Stimulated activated CD4-positive, alpha-beta T cell treated with anti-CD3 and anti-CD28 coated beads, Interleukin-1b, Interleukin-23, amount 100 ng/mL, for 4 hours (primary cell): Measurements from ENCODE around the gene BSN.

ENCODE experiments used
- DNase-seq, 2 donors: peaks; one replicate each; pipeline ENCODE4 v3.0.0-alpha.2; 2020; ENCODE audit warnings: low read depth in 2 of 2

Gene BSN

DNA sequence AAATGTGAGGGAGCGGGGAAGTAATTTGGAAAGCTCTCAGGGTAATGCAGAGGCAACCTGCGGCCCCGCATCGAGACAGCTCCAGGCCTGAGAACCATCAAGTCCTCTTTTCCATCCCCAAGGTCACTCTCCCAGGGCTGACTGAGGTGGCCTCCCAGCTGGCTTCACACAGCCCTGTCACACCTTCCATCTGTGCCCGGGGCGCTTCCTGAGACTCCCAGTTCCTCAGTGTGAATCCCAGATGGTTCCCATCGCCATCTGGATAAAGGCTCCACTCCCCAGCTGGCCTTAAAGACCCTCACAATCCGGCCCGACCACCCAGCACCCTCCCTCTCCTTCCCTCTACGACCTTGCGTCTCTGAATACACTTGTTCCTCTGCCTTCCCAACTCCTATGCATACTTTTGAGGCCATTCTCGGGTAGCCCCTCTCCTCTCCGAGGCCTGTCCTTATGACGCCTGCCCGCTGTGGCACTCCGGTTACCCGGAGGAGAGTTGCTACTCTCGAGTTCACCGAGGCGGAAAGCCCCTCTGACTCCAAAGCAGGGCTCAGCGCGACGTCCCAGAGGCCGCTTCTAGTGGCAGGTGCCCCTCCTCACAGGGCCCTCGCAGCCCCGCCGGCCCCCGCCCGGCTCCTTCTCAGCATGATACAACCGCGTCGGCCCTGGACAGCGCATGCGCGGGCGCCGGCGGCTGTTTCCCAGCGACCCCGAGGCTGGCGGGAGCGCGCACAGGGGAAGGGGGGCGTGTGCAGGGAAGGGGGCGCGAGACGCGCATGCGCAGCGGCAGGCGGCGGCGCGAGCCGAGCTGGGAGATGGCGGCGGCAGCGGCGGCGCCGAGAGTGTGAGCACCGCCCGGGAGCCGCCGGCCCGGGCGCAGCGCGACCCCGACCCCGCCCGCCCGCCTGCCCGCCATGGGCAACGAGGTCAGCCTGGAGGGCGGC is at the start of gene BSN:
Gene BSN, plus strand, starts transcription at position 786 of the 941 bp plus-strand sequence. Its CDS starts 126 bp downstream, at position 912.
- peak; percentile 81 to 88 for DNase-seq

GRCh38 chr3:49506906-49507305 is 47.4 kb upstream of the BSN start:
- no peak for DNase-seq

DNA sequence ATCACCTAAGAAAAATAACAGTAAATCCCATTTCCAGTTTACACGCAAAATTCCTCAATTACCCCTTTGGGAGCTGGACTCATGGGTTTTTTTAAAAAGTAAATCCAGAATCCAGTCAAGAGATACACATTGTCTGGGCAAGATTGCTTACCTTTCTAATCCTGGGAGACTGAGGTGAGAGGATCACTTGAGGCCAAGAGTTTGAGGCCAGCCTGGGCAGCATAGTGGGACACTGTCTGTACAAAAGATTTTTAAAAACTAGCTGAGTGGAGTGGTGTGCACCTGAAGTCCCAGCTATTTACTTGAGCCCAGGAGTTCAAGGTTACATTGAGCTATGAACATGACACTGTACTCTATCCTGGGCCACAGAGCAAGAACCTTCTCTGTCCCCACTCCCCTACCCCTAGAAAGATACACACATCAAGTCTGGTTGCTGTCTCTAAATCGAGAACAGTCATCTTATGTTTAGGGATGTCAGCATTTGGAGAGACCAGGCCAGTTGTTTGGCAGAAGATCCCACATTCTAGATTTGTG is 45.2 kb upstream of the BSN start:
- no peak for DNase-seq

DNA sequence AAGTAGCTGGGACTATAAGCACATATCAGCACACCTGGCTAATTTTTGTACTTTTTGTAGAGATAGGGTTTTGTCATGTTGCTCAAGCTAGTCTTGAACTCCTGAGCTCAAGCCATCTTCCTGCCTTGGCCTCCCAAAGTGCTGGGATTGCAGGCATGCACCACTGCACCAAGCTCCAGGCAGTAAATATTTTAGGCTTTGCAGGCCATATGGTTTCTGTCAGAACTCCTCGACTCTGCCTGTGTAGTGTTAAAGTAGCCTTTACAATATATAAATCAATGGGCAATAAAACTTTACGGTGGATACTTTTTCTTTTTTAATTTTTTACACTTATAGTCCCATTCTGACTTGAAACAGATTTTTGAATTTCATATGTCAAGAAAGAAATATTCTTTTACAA is 42.6 kb upstream of the BSN start:
- no peak for DNase-seq

DNA sequence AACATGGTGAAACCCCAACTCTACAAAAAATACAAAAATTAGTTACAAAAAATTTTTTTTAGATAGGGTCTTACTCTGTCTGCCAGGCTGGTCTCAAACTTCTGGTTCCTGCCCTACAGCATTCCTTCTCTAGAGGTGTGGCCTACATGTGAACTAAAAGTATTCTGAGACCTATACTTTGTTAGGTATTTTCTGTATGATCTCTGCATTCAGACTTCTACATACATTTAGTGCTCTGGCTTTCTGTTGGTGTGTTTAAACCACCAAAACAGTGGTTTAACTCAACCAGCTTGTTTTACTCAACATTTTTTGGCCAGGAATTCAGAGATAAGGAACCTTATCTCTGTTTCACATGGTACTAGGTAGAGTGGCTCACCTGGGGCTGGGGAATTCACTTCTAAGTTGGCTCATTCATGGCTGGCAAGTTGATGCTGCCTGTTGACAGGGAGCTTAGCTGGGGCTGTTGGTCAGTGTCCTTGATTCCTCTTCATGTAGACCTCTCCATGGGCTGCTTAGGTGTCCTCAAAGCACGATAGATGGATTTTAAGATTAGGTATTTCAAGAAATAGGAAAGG is 41.4 kb upstream of the BSN start:
- DNase-seq, result no peak

GRCh38 chr3:49513494-49514124 is 40.7 kb upstream of the BSN start:
- no peak for DNase-seq

- DNase-seq, result no peak
Measured at GRCh38 chr3:49518016-49518415, 36.3 kb upstream of the BSN start.

- DNase-seq, result no peak
Measured at GRCh38 chr3:49518441-49518840, 35.8 kb upstream of the BSN start.

- no peak for DNase-seq
Measured at GRCh38 chr3:49519296-49519695, 35.0 kb upstream of the BSN start.

DNA sequence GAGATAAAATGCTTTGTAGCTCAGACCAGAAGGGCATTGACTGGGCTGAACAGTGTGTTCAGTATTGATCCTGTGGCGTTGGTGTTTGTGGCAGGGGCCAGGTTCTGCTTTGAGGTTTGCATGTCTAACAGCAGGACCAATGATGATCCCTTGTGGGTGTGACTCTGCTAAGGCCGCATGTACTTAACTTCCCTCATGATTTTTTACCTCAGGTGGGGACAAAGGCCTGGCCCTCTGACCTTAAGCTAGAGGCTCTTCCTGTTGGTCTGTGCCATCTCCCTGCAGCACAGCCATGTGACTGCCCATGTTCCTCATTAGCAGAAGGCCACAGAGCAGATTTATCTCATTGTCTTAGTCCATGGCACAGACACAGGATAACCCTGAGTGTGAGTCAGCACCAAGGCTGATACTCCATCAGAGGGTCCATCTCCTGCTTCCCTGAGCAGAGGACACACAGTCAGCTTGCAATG is 34.3 kb upstream of the BSN start:
- DNase-seq, result no peak

GRCh38 chr3:49523756-49524747 is 30.2 kb upstream of the BSN start:
- DNase-seq, result no peak

DNA sequence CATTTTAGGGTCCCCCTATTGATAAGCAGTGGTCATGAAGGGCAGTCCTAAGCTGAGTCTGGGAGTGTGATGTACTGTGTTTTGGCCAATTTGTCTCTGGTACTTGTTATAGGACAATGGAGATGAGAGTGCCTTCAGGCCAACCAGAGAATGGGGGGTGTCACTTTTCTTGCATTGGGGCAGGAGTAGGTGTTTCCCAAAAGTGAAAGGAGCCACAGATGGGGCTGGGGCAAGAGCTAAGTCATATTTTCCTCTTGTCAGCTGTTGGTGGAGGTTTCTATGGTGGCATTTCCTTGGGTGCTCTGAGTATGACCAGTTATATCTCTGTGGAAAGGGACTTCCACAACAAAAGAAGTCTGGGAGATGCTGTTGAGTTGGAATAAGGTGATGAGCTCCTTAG is 24.7 kb upstream of the BSN start:
- DNase-seq, result no peak

DNA sequence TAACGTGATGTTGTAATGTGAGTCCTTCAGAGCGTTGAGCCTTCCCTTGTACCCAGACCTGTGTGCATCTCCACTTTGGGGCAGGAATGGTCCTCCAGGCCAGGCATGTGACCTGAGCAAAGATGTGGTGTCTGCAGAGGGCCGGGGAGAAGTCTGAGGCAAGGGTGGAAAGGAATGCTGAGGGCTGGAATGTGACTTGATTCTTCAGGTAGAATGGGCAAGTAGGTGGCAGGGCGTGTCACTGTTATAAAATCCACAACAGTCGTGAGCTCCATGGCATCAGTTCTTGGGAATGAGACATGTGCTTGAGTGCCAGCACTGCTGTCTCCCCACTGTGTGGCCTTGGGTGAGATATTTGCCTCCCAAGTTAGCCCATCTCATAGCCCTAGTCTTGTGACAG is 24.0 kb upstream of the BSN start:
- no peak for DNase-seq

DNA sequence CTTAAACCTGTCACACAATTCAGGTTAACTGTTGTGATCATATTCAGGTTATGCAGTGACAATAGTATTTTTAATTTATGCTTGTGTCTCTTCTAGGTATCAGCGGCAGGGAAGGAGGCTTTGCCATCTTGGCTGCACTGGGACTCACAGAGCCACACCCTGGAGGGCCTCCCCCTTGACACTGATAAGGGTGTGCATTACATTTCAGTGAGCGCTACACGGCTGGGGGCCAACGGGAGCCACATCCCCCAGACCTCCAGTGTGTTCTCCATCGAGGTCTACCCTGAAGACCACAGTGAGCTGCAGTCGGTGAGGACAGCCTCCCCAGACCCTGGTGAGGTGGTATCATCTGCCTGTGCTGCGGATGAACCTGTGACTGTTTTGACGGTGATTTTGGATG is 23.6 kb upstream of the BSN start:
- no peak for DNase-seq

- no peak for DNase-seq
Measured at GRCh38 chr3:49531218-49531617, 23.1 kb upstream of the BSN start.

- no peak for DNase-seq
Measured at GRCh38 chr3:49531715-49532114, 22.6 kb upstream of the BSN start.

DNA sequence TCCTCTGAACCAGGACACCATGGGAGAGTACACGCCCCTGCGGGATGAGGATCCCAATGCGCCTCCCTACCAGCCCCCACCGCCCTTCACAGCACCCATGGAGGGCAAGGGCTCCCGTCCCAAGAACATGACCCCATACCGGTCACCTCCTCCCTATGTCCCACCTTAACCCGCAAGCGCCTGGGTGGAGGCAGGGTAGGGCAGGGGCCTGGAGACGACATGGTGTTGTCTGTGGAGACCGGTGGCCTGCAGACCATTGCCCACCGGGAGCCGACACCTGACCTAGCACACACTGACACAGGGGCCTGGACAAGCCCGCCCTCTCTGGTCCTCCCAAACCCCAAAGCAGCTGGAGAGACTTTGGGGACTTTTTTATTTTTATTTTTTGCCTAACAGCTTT is 21.2 kb upstream of the BSN start:
- DNase-seq, result no peak

DNA sequence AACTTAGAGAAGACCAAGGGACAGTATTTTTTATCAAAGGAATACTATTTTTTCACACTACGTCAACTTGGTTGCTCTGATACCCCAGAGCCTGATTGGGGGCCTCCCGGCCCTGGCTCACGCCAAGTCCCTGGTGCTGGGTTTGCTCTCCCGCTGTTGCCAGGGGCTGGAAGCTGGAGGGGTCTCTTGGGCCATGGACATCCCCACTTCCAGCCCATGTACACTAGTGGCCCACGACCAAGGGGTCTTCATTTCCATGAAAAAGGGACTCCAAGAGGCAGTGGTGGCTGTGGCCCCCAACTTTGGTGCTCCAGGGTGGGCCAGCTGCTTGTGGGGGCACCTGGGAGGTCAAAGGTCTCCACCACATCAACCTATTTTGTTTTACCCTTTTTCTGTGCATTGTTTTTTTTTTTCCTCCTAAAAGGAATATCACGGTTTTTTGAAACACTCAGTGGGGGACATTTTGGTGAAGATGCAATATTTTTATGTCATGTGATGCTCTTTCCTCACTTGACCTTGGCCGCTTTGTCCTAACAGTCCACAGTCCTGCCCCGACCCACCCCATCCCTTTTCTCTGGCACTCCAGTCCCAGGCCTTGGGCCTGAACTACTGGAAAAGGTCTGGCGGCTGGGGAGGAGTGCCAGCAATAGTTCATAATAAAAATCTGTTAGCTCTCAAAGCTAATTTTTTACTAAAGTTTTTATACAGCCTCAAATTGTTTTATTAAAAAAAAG is 20.3 kb upstream of the BSN start:
- DNase-seq, result no peak

DNA sequence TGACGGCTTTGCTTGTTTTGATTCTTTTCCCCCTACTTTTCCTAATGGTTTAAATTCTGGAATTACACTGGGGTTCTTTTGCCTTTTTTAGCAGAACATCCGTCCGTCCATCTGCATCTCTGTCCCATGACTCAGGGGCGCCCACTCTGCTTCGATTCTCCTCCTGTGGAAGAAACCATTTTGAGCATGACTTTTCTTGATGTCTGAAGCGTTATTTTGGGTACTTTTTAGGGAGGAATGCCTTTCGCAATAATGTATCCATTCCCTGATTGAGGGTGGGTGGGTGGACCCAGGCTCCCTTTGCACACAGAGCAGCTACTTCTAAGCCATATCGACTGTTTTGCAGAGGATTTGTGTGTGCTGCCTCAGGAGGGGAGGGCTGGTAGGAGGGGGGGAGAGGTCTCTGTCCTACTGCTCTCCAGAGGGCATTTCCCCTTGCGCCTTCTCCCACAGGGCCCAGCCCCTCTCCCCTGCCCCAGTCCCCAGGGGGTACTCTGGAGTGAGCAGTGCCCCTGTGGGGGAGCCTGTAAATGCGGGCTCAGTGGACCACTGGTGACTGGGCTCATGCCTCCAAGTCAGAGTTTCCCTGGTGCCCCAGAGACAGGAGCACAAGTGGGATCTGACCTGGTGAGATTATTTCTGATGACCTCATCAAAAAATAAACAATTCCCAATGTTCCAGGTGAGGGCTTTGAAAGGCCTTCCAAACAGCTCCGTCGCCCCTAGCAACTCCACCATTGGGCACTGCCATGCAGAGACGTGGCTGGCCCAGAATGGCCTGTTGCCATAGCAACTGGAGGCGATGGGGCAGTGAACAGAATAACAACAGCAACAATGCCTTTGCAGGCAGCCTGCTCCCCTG is 19.5 kb upstream of the BSN start:
- DNase-seq, result no peak
